Progenitor cell of endocrine pancreas (in vitro differentiated cells): ENCODE measurements around the gene CEP128. TPM values are rescaled to one million over a fixed set of nuclear protein-coding genes. Genes with fewer than 3 reads are reported as not detected.

Source experiments
- DNase-seq: peaks from one replicate; pipeline ENCODE4 v3.0.0; 2021; ENCODE audit warnings: low spot score; ENCODE audit not compliant: unreplicated experiment
- H3K27ac Mint-ChIP-seq: 2 replicates; pipeline ENCODE4 v1.8.0; 2021; ENCODE audit warnings: mild to moderate bottlenecking, moderate library complexity, mixed read lengths
- H3K27me3 Mint-ChIP-seq: 2 replicates; pipeline ENCODE4 v1.8.0; 2021; ENCODE audit warnings: mixed read lengths
- H3K36me3 Mint-ChIP-seq: 2 replicates; pipeline ENCODE4 v1.8.0; 2022; ENCODE audit warnings: mixed read lengths; ENCODE audit not compliant: insufficient read depth
- H3K4me1 Mint-ChIP-seq: 2 replicates; pipeline ENCODE4 v1.8.0; 2021; ENCODE audit warnings: low read depth, mixed read lengths
- H3K4me3 Mint-ChIP-seq: 2 replicates; pipeline ENCODE4 v1.8.0; 2021; ENCODE audit warnings: low read depth, mild to moderate bottlenecking, moderate library complexity, mixed read lengths
- H3K9me3 Mint-ChIP-seq: 2 replicates; pipeline ENCODE4 v1.8.0; 2021; ENCODE audit warnings: low read depth, mixed read lengths
- CTCF ChIP-seq: fragments of 200-600 bp; sonication (generic); IDR thresholded peaks from one replicate; pipeline ENCODE4 v1.5.0; 2021; ENCODE audit warnings: antibody characterized with exemption, mild to moderate bottlenecking; ENCODE audit not compliant: unreplicated experiment
- total RNA-seq: library from RNA; stranded (reverse); gene quantifications from 2 replicates; pipeline ENCODE4 v1.2.1, GENCODE V29; 2021

CEP128 gene
- total RNA-seq, 1 donor from 2014 or later, result 15.9 TPM

GRCh38 chr14:80762641-80763228, 178.8 kb downstream of the CEP128 start:
- no peak for TF ChIP-seq CTCF
- Mint-ChIP-seq H3K4me3 (no peak overlapping the region), H3K27me3 (no peaks in the 10 kb centered on the region), H3K36me3 (no peaks in the 10 kb centered on the region), H3K4me1 (no peaks in the 10 kb centered on the region), H3K27ac (no peak overlapping the region), H3K9me3 (no peaks in the 10 kb centered on the region)
- no peak for DNase-seq

- H3K27me3 Mint-ChIP-seq, result no peaks in the 10 kb centered on the region
- no peaks in the 10 kb centered on the region for H3K36me3 Mint-ChIP-seq
- DNase-seq, result no peak
- H3K4me3 Mint-ChIP-seq, result no peak overlapping the region
- H3K9me3 Mint-ChIP-seq, result no peaks in the 10 kb centered on the region
- no peaks in the 10 kb centered on the region for H3K4me1 Mint-ChIP-seq
- TF ChIP-seq CTCF, result no peak
- no peak overlapping the region for H3K27ac Mint-ChIP-seq
Observed at GRCh38 chr14:80754696-80755095, 186.8 kb downstream of the CEP128 start.

GRCh38 chr14:80751285-80751684, 190.3 kb downstream of the CEP128 start:
- Mint-ChIP-seq H3K4me3 (no peak overlapping the region), H3K9me3 (no peaks in the 10 kb centered on the region), H3K27ac (no peak overlapping the region)

GRCh38 chr14:80726211-80726610, 215.3 kb downstream of the CEP128 start:
- no peak for DNase-seq
- Mint-ChIP-seq H3K4me3 (no peak overlapping the region), H3K9me3 (no peaks in the 10 kb centered on the region), H3K27me3 (no peaks in the 10 kb centered on the region), H3K4me1 (no peaks in the 10 kb centered on the region), H3K36me3 (no peaks in the 10 kb centered on the region), H3K27ac (no peak overlapping the region)
- TF ChIP-seq CTCF, result no peak

More at GRCh38 chr14:80751285-80751684, 190.3 kb downstream of the CEP128 start:
- no peaks in the 10 kb centered on the region for H3K4me1 Mint-ChIP-seq
- no peak for TF ChIP-seq CTCF
- H3K27me3 Mint-ChIP-seq, result no peaks in the 10 kb centered on the region
- H3K36me3 Mint-ChIP-seq, result no peaks in the 10 kb centered on the region
- DNase-seq, result no peak

DNA sequence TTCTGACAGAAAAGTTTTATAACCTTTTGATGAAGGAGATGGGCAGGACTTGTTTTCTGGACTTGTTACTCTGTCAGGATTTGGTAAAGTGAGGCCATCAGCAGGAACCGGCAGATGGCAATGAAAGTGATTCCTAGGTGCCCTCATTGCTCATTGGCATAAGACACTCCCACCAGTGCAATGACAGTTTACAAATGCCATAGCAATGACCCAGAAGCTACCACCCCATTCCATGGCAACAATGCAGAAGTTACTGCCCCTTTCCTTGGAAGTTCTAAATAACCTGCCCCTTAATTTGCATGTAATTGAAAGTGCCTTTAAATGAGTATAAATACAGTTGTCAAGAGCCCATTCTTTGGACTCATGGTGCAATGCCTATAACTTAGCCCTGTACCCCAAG, 222.6 kb downstream of the CEP128 start:
- Mint-ChIP-seq H3K27ac (no peak overlapping the region), H3K36me3 (no peaks in the 10 kb centered on the region), H3K4me1 (no peaks in the 10 kb centered on the region), H3K9me3 (no peaks in the 10 kb centered on the region), H3K27me3 (no peaks in the 10 kb centered on the region), H3K4me3 (no peak overlapping the region)
- no peak for DNase-seq
- TF ChIP-seq CTCF, result no peak
